ENCODE data around the gene ACSL1.

ACSL1 gene, protein sequence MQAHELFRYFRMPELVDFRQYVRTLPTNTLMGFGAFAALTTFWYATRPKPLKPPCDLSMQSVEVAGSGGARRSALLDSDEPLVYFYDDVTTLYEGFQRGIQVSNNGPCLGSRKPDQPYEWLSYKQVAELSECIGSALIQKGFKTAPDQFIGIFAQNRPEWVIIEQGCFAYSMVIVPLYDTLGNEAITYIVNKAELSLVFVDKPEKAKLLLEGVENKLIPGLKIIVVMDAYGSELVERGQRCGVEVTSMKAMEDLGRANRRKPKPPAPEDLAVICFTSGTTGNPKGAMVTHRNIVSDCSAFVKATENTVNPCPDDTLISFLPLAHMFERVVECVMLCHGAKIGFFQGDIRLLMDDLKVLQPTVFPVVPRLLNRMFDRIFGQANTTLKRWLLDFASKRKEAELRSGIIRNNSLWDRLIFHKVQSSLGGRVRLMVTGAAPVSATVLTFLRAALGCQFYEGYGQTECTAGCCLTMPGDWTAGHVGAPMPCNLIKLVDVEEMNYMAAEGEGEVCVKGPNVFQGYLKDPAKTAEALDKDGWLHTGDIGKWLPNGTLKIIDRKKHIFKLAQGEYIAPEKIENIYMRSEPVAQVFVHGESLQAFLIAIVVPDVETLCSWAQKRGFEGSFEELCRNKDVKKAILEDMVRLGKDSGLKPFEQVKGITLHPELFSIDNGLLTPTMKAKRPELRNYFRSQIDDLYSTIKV

GRCh38 chr4:184825896-184826690 is at the start of gene ACSL1:
Gene ACSL1, minus strand, starts transcription at chr4:184825968. Its CDS starts 22,454 bp downstream, at chr4:184803514.
- DNase-seq (ENCODE audit: low read depth in 2 of 2) = peak; percentile 66 to 70

DNA sequence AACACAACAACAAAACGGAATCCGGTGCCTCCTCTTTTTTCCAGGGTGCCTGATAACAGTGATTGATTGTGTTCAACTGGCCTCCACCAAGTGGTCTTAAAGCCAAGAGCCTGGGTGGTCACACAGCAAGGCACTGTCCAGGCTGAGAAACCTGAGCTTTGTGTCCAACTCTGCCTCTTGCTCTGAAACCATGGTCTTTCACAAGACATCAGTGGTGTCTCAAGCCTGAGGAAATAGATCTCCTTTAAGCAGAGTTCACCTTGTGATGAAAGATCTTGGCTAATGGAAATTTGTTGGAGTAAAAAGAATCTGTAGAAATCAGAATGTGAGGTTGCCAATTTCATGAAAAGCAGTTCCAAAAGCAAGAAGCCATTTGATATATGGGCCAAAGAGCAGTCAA is 47.3 kb upstream of the ACSL1 start:
- no peak for DNase-seq (ENCODE audit: low read depth in 2 of 2)

DNA sequence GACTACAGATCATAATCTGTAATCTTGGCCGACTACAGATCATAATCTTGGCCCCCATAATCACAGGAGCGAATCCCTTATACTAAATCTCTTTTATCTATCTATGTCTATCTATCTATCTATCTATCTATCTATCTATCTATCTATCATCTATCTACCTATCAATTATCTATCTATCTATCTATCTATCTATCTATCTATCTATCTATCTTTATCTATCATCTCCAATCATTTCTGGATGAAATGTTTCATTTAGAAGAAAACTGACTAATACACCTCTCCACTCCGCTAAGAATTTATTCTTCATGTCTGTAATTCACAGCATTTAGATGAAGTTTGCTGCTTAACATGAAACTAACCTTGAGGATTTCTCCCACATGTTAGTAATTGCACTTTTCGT is 45.0 kb upstream of the ACSL1 start:
- DNase-seq (ENCODE audit: low read depth in 2 of 2) = no peak

DNA sequence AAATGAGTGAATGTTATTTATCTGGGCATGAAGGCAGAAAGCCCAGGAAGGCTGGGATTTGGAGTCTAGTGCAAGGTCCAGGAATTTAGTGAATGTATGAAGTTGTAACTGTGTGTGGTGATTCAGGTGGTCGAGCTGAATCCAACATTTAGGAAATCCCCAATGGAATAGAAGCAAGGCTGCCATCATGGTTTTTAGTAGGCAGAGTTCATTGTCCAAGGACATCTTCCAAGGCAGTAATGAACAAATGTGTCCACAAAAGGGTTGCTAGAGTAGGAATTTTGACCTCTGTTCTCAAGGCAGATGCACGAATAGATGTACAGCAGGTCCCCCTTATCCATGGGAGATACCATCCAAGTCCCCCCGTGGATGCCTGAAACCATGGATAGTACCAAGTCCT is 42.9 kb upstream of the ACSL1 start:
- DNase-seq (ENCODE audit: low read depth in 2 of 2) = no peak

DNA sequence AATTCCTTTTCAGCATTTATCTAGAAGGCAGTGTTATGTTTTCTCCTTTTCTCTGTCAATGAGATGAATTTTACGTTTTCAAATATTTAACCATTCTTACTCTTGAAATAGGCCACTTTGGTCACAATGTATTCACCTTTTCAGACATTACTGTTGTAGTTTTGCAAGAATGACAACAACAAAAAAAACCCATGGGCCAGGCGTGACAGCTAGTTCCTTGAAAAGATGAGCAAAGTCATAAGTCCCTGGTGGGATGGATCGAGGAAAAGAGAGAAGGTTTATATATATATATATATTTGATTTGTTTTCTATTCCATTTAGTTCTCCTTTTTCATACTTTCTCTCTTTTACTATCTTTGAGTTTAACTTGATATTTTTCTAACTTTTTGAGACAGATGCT is 38.1 kb upstream of the ACSL1 start:
- DNase-seq (ENCODE audit: low read depth in 2 of 2) = no peak

DNA sequence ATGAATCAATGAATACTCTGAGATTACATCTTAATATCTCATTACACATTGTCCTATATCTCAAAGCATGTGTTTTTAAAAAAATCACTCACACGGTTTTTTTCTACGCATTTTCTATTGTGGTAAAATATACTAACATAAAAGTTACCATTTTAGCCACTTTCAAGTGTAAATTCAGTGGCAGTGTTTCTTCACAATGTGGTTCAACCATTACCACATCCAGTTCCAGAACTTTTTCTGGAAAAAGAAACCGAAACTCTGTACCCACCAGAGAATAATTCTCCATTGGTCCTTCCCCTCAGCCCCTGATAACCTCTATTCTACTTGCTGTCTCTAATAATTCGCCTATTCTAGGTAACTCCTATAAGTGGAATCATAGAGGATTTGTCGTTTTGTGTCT is 35.3 kb upstream of the ACSL1 start:
- no peak for DNase-seq (ENCODE audit: low read depth in 2 of 2)

- DNase-seq (ENCODE audit: low read depth in 2 of 2) = no peak
These were observed 34.4 kb upstream of the ACSL1 start for GRCh38 chr4:184860018-184860779.

GRCh38 chr4:184857441-184858121 is 31.8 kb upstream of the ACSL1 start:
- DNase-seq (ENCODE audit: low read depth in 2 of 2) = no peak

DNA sequence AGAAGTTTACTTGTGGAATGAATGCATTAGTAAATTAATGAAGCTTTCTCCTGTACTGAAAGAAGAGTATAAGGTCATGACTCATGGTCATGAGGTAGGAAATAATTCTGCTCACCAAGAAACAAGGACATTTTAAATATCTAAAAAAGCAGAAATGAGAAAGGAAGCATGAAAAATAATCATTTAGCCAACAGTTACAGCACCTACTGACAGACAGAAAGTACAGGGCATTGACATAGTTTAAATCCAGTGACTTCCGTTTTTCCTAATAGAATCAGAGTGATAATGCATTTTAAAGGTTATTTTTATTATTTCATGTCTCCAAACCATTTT is 30.5 kb upstream of the ACSL1 start:
- no peak for DNase-seq (ENCODE audit: low read depth in 2 of 2)

DNA sequence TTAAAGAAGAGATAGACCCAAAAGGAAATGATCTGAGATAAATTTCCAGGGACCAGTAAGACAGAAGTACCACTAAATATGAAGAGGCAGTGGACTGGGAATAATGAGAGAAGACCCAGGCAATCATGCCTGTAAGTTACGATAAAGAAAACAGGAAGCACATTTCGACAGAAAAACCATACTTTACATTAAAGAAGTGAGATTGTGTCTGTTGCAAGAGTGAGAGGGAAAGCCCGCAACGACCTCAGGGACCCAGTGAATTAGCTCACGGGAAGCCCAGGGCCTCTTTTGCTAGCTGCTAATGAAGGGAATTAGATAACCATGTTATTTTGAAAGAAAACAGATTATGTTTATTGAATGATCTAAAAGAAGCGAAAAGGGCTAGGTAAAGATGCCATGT is 28.9 kb upstream of the ACSL1 start:
- no peak for DNase-seq (ENCODE audit: low read depth in 2 of 2)

DNA sequence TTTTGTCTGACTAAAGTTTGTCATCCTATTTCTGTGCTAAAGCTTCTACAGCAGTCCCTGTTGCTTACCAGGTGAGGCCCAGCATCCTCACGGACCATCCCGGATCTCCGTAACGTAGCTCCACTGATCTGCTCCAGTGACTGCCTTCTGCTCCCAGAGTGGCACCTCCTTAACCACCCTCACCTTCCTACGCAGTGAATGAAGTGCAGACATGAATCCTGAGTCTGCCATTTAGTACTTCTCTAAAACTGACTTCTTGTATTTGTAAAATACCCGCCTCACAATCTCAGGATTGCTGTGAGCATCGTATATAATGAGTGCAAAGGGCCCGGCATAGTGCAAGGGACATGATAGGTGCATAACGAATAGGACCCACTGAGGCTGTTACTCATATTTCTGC is 27.7 kb upstream of the ACSL1 start:
- DNase-seq (ENCODE audit: low read depth in 2 of 2) = no peak

DNA sequence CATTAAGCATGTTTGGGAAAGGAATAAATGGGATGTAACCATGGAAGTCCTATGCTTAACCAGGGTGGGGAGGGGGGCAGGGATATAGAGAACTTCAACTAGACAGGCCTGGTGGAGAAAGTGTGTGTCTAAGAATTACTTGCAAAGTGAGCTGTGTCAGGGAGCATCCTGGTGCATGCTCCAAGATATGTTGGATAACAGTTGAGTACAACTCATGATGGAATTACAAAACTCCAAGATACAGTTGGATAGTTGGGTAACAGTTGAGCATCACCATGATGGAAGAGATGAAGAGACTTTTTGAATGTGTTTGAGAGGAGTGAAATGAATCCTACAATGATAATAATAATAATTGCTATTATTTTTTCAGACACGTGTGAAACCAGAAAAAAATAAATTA is 26.1 kb upstream of the ACSL1 start:
- DNase-seq (ENCODE audit: low read depth in 2 of 2) = no peak

GRCh38 chr4:184851200-184851541 is 25.4 kb upstream of the ACSL1 start:
- no peak for DNase-seq (ENCODE audit: low read depth in 2 of 2)

GRCh38 chr4:184850431-184851199 is 24.8 kb upstream of the ACSL1 start:
- DNase-seq (ENCODE audit: low read depth in 2 of 2) = no peak

DNA sequence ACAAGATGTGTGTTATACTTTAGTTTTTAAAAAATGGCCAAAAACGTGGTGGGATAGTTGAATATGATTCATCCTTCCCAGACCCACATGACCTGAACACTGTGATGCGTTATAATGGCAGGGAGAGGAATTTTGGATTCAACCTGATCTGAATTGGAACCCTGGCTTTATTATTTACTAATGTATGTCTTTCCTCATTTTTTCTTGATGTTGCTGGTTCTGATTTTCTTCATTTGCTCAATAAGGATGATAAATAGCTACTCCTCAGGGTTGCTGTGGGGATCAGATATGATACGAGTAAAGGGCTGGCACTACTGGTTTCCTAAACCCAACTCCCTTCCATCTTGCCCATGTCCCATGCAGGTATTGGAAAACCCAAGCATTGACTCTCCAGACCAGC is 24.2 kb upstream of the ACSL1 start:
- DNase-seq (ENCODE audit: low read depth in 2 of 2) = no peak

- DNase-seq (ENCODE audit: low read depth in 2 of 2) = no peak
These were observed 23.4 kb upstream of the ACSL1 start for GRCh38 chr4:184849185-184849584.

- no peak for DNase-seq (ENCODE audit: low read depth in 2 of 2)
These were observed 22.7 kb upstream of the ACSL1 start for GRCh38 chr4:184848510-184848909.

DNA sequence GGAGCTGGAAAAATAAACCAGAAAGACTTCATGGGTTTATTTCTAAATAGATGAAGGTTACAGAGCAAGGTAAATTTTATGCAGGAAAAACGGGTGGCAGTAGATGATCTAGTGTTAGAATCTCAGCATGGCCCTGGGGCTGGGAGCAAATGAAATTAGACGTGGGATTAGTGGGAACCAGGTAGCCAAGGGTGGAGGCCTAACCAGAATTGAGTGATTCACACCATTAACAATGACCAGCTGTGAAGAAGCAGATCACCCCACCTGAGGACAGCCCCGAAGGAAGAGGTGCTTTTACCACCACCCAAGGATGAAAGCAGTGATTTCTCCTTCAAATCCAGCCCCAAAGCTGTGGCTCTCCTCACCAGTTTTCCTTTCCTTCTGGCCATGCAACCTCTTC is 20.8 kb upstream of the ACSL1 start:
- DNase-seq (ENCODE audit: low read depth in 2 of 2) = no peak

- no peak for DNase-seq (ENCODE audit: low read depth in 2 of 2)
These were observed 19.7 kb upstream of the ACSL1 start for GRCh38 chr4:184845367-184846021.

- no peak for DNase-seq (ENCODE audit: low read depth in 2 of 2)
These were observed 19.0 kb upstream of the ACSL1 start for GRCh38 chr4:184844742-184845141.

Data from stimulated activated CD8-positive, alpha-beta memory T cell treated with anti-CD3 and anti-CD28 coated beads, Interleukin-15, amount 100 ng/mL, for 48 hours (primary cell).